ENCODE data around the gene KLK7.

The KLK7 gene

DNA sequence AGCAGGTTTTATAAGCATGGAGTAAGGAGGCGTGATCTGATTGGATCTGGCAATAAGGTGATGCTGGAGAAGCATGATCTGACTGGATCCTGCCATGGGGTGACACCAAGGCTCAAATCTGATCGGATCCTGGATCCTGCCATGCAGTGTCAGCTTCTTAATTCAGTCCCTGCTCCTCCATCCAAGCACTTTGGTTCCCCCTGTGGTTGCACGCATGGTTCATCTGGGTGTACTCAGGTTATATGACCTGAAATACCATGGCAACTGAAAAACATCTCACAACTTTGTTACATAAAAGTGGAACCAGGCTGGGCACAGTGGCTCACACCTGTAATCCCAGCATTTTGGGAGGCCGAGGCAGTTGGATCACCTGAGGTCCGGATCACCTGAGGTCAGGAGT, 54.9 kb downstream of the KLK7 start:
- DNase-seq = no peak
